GM23338 (cell line): ENCODE results near the gene BRI3BP. TPM values are rescaled to one million over a fixed set of nuclear protein-coding genes. Genes with fewer than 3 reads are reported as not detected.

Experiments
- ATAC-seq: fragments of 200-7000 bp; cut with Tn5 transposase; 3 replicates; pipeline ENCODE4 v1.9.1; 2020
- DNase-seq: peaks from one replicate; pipeline ENCODE4 v3.0.0-alpha.2; 2015; ENCODE audit warnings: low spot score
- H2AFZ ChIP-seq: fragments of 200-600 bp; sonication (generic); 2 replicates; pipeline ENCODE4 v1.8.0; 2016; ENCODE audit warnings: antibody characterized with exemption, mild to moderate bottlenecking, moderate library complexity
- H3F3A ChIP-seq: fragments of 200-600 bp; sonication (generic); replicated peaks from 2 replicates; pipeline ENCODE4 v1.8.0; 2017; ENCODE audit warnings: antibody characterized with exemption, mixed run types, low read depth
- H3K27ac ChIP-seq: fragments of 200-600 bp; sonication (generic); 2 replicates; pipeline ENCODE4 v1.6.1; 2016; ENCODE audit warnings: low read depth
- H3K27me3 ChIP-seq: fragments of 200-600 bp; sonication (generic); 2 replicates; pipeline ENCODE4 v1.8.0; 2016; ENCODE audit warnings: mild to moderate bottlenecking, mixed run types, moderate library complexity; ENCODE audit not compliant: insufficient read depth
- H3K36me3 ChIP-seq: fragments of 200-600 bp; sonication (generic); 2 replicates; pipeline ENCODE4 v1.8.0; 2016; ENCODE audit warnings: mild to moderate bottlenecking; ENCODE audit not compliant: insufficient read depth
- H3K4me1 ChIP-seq: fragments of 200-600 bp; sonication (generic); 2 replicates; pipeline ENCODE4 v1.8.0; 2016; ENCODE audit warnings: mild to moderate bottlenecking, moderate library complexity; ENCODE audit not compliant: insufficient read depth
- H3K4me2 ChIP-seq: fragments of 200-600 bp; sonication (generic); 2 replicates; pipeline ENCODE4 v1.7.1; 2017; ENCODE audit warnings: mixed run types
- H3K4me3 ChIP-seq: fragments of 200-600 bp; sonication (generic); 2 replicates; pipeline ENCODE4 v1.6.1; 2016; ENCODE audit warnings: mixed run types
- H3K79me2 ChIP-seq: fragments of 200-600 bp; sonication (generic); replicated peaks from 2 replicates; pipeline ENCODE4 v1.8.0; 2017; ENCODE audit warnings: mild to moderate bottlenecking; ENCODE audit not compliant: insufficient read depth
- H3K9me2 ChIP-seq: fragments of 200-600 bp; sonication (generic); 2 replicates; pipeline ENCODE4 v1.8.0; 2017; ENCODE audit not compliant: insufficient read depth
- H4K20me1 ChIP-seq: fragments of 200-600 bp; sonication (generic); replicated peaks from 2 replicates; pipeline ENCODE4 v1.8.0; 2017; ENCODE audit warnings: mild to moderate bottlenecking; ENCODE audit not compliant: insufficient read depth
- H3K27ac Mint-ChIP-seq: 2 replicates; pipeline ENCODE4 v1.8.0; 2020; ENCODE audit warnings: inconsistent platforms, mild to moderate bottlenecking, moderate library complexity, mixed read lengths
- H3K27me3 Mint-ChIP-seq: 3 replicates; pipeline ENCODE4 v1.8.0; 2022; ENCODE audit warnings: low read depth, mild to moderate bottlenecking, moderate library complexity, mixed read lengths, inconsistent platforms; ENCODE audit not compliant: insufficient read depth, poor library complexity
- H3K36me3 Mint-ChIP-seq: 3 replicates; pipeline ENCODE4 v1.8.0; 2021; ENCODE audit warnings: low read depth, mild to moderate bottlenecking, inconsistent platforms, moderate library complexity, mixed read lengths
- H3K4me1 Mint-ChIP-seq: 3 replicates; pipeline ENCODE4 v1.8.0; 2020; ENCODE audit warnings: mild to moderate bottlenecking, inconsistent platforms, mixed read lengths
- H3K4me3 Mint-ChIP-seq: 3 replicates; pipeline ENCODE4 v1.8.0; 2021; ENCODE audit warnings: moderate library complexity, mild to moderate bottlenecking, inconsistent platforms, mixed read lengths
- H3K9me3 Mint-ChIP-seq: 3 replicates; pipeline ENCODE4 v1.8.0; 2020; ENCODE audit warnings: moderate library complexity, mild to moderate bottlenecking, inconsistent platforms, mixed read lengths
- CREB1 ChIP-seq: fragments of 250-450 bp; sonication (Bioruptor Pico); IDR thresholded peaks from 2 replicates; pipeline ENCODE4 v1.5.0; 2020; ENCODE audit warnings: low read depth, mild to moderate bottlenecking, moderate library complexity
- POLR2AphosphoS5 ChIP-seq: IDR thresholded peaks from 2 replicates; pipeline ENCODE4 v1.6.1; 2016; ENCODE audit warnings: antibody characterized with exemption, low read depth
- ZNF114 ChIP-seq: fragments of 250-450 bp; sonication (Bioruptor Pico); IDR thresholded peaks from 2 replicates; pipeline ENCODE4 v1.5.0; 2020; ENCODE audit warnings: mild to moderate bottlenecking, moderate library complexity
- polyA plus RNA-seq: library from polyadenylated mRNA; unstranded; fragments of >200 nt; fragmentation: Nextera tagmentation; extraction: Ambion mirVana; gene quantifications from 2 replicates; pipeline ENCODE4 v1.2.1, GENCODE V29; 2016
- total RNA-seq: library from RNA; depleted of rRNA; stranded (reverse); fragments of >200 nt; shearing (Covaris generic); gene quantifications from 2 replicates; pipeline ENCODE4 v1.2.3, GENCODE V29; 2014
- TF ChIP-seq, protein P1 (sequence below), 2 experiments: fragments of 200-600 bp in 1 of 2; sonication (generic) in 1 of 2; conservative IDR thresholded peaks; 2 replicates each; pipeline versions ENCODE4 v1.5.1 to v1.6.1; 2016 to 2017; ENCODE audit warnings: antibody characterized with exemption in 2 of 2, low read depth in 2 of 2, mild to moderate bottlenecking in 2 of 2, moderate library complexity in 1 of 2
- TF ChIP-seq, protein P2 (sequence below): fragments of 250-450 bp; sonication (Bioruptor Pico); IDR thresholded peaks from 2 replicates; pipeline ENCODE4 v1.5.0; 2020; ENCODE audit warnings: mild to moderate bottlenecking, moderate library complexity
- TF ChIP-seq, protein P3 (sequence below): IDR thresholded peaks from one replicate; pipeline ENCODE4 v1.6.1; 2018; ENCODE audit warnings: antibody characterized with exemption; ENCODE audit not compliant: unreplicated experiment

Gene BRI3BP
- total and polyA plus RNA-seq, 2 experiments from 2014 or later, result 5.8 to 10.7 TPM

DNA sequence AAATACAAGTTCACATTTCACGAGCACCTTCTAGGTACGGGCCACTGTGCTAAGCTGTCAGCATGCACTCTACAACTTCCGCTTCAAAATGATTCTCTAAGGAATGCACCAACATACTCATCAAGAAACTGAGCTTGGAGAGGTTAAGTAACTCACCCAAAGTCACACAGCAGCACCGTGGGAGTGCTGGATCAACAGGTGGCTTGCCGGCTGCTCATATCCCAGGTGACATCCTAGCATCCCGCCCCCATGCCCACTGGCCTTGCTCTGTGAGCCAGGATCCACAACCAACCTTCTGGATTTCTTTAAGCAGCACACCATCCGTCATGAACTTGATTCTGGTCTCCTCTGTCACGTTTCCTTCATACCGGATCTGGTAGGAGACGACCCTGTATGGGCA is 21.2 kb upstream of the BRI3BP start:
- no peak overlapping the region for H2AFZ ChIP-seq
- TF ChIP-seq, protein P1, sequence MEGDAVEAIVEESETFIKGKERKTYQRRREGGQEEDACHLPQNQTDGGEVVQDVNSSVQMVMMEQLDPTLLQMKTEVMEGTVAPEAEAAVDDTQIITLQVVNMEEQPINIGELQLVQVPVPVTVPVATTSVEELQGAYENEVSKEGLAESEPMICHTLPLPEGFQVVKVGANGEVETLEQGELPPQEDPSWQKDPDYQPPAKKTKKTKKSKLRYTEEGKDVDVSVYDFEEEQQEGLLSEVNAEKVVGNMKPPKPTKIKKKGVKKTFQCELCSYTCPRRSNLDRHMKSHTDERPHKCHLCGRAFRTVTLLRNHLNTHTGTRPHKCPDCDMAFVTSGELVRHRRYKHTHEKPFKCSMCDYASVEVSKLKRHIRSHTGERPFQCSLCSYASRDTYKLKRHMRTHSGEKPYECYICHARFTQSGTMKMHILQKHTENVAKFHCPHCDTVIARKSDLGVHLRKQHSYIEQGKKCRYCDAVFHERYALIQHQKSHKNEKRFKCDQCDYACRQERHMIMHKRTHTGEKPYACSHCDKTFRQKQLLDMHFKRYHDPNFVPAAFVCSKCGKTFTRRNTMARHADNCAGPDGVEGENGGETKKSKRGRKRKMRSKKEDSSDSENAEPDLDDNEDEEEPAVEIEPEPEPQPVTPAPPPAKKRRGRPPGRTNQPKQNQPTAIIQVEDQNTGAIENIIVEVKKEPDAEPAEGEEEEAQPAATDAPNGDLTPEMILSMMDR (conservative IDR thresholded peaks at IDR 0.05; ENCODE audit: low read depth in 2 of 2), result no peak
- TF ChIP-seq ZNF114 (CRISPR knock-in tag) (no peak), POLR2AphosphoS5 (no peak), CREB1 (no peak)
- TF ChIP-seq, protein P2, sequence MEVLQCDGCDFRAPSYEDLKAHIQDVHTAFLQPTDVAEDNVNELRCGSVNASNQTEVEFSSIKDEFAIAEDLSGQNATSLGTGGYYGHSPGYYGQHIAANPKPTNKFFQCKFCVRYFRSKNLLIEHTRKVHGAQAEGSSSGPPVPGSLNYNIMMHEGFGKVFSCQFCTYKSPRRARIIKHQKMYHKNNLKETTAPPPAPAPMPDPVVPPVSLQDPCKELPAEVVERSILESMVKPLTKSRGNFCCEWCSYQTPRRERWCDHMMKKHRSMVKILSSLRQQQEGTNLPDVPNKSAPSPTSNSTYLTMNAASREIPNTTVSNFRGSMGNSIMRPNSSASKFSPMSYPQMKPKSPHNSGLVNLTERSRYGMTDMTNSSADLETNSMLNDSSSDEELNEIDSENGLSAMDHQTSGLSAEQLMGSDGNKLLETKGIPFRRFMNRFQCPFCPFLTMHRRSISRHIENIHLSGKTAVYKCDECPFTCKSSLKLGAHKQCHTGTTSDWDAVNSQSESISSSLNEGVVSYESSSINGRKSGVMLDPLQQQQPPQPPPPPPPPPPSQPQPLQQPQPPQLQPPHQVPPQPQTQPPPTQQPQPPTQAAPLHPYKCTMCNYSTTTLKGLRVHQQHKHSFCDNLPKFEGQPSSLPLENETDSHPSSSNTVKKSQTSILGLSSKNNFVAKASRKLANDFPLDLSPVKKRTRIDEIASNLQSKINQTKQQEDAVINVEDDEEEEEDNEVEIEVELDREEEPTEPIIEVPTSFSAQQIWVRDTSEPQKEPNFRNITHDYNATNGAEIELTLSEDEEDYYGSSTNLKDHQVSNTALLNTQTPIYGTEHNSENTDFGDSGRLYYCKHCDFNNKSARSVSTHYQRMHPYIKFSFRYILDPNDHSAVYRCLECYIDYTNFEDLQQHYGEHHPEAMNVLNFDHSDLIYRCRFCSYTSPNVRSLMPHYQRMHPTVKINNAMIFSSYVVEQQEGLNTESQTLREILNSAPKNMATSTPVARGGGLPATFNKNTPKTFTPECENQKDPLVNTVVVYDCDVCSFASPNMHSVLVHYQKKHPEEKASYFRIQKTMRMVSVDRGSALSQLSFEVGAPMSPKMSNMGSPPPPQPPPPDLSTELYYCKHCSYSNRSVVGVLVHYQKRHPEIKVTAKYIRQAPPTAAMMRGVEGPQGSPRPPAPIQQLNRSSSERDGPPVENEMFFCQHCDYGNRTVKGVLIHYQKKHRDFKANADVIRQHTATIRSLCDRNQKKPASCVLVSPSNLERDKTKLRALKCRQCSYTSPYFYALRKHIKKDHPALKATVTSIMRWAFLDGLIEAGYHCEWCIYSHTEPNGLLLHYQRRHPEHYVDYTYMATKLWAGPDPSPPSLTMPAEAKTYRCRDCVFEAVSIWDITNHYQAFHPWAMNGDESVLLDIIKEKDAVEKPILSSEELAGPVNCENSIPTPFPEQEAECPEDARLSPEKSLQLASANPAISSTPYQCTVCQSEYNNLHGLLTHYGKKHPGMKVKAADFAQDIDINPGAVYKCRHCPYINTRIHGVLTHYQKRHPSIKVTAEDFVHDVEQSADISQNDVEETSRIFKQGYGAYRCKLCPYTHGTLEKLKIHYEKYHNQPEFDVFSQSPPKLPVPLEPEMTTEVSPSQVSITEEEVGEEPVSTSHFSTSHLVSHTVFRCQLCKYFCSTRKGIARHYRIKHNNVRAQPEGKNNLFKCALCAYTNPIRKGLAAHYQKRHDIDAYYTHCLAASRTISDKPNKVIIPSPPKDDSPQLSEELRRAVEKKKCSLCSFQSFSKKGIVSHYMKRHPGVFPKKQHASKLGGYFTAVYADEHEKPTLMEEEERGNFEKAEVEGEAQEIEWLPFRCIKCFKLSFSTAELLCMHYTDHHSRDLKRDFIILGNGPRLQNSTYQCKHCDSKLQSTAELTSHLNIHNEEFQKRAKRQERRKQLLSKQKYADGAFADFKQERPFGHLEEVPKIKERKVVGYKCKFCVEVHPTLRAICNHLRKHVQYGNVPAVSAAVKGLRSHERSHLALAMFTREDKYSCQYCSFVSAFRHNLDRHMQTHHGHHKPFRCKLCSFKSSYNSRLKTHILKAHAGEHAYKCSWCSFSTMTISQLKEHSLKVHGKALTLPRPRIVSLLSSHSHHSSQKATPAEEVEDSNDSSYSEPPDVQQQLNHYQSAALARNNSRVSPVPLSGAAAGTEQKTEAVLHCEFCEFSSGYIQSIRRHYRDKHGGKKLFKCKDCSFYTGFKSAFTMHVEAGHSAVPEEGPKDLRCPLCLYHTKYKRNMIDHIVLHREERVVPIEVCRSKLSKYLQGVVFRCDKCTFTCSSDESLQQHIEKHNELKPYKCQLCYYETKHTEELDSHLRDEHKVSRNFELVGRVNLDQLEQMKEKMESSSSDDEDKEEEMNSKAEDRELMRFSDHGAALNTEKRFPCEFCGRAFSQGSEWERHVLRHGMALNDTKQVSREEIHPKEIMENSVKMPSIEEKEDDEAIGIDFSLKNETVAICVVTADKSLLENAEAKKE (CRISPR knock-in tag), result no peak
- TF ChIP-seq, protein P3, sequence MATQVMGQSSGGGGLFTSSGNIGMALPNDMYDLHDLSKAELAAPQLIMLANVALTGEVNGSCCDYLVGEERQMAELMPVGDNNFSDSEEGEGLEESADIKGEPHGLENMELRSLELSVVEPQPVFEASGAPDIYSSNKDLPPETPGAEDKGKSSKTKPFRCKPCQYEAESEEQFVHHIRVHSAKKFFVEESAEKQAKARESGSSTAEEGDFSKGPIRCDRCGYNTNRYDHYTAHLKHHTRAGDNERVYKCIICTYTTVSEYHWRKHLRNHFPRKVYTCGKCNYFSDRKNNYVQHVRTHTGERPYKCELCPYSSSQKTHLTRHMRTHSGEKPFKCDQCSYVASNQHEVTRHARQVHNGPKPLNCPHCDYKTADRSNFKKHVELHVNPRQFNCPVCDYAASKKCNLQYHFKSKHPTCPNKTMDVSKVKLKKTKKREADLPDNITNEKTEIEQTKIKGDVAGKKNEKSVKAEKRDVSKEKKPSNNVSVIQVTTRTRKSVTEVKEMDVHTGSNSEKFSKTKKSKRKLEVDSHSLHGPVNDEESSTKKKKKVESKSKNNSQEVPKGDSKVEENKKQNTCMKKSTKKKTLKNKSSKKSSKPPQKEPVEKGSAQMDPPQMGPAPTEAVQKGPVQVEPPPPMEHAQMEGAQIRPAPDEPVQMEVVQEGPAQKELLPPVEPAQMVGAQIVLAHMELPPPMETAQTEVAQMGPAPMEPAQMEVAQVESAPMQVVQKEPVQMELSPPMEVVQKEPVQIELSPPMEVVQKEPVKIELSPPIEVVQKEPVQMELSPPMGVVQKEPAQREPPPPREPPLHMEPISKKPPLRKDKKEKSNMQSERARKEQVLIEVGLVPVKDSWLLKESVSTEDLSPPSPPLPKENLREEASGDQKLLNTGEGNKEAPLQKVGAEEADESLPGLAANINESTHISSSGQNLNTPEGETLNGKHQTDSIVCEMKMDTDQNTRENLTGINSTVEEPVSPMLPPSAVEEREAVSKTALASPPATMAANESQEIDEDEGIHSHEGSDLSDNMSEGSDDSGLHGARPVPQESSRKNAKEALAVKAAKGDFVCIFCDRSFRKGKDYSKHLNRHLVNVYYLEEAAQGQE, result no peak
- H4K20me1 ChIP-seq, result peaks cover 7% of the 10 kb centered on the region; the same call in 1 of the 2 replicates
- Mint-ChIP-seq H3K4me1 (no peaks in the 10 kb centered on the region), H3K36me3 (peaks cover 55% of the 10 kb centered on the region), H3K27ac (no peak overlapping the region), H3K27me3 (peaks cover 8% of the 10 kb centered on the region), H3K4me3 (no peak overlapping the region), H3K9me3 (no peaks in the 10 kb centered on the region)
- H3K4me1 ChIP-seq, result no peaks in the 10 kb centered on the region
- no peak for DNase-seq
- no peaks in the 10 kb centered on the region for H3K9me2 ChIP-seq
- peaks cover 17% of the 10 kb centered on the region; the same call in 1 of the 2 replicates for H3K36me3 ChIP-seq
- no peak for ATAC-seq
- H3K4me3 ChIP-seq, result no peak overlapping the region
- H3K27ac ChIP-seq, result no peak overlapping the region
- no peaks in the 10 kb centered on the region for H3F3A ChIP-seq
- no peak overlapping the region for H3K4me2 ChIP-seq
- H3K27me3 ChIP-seq, result no peaks in the 10 kb centered on the region
- no peaks in the 10 kb centered on the region for H3K79me2 ChIP-seq
